ENCODE measurements around the gene SYNPO.

The SYNPO gene

DNA sequence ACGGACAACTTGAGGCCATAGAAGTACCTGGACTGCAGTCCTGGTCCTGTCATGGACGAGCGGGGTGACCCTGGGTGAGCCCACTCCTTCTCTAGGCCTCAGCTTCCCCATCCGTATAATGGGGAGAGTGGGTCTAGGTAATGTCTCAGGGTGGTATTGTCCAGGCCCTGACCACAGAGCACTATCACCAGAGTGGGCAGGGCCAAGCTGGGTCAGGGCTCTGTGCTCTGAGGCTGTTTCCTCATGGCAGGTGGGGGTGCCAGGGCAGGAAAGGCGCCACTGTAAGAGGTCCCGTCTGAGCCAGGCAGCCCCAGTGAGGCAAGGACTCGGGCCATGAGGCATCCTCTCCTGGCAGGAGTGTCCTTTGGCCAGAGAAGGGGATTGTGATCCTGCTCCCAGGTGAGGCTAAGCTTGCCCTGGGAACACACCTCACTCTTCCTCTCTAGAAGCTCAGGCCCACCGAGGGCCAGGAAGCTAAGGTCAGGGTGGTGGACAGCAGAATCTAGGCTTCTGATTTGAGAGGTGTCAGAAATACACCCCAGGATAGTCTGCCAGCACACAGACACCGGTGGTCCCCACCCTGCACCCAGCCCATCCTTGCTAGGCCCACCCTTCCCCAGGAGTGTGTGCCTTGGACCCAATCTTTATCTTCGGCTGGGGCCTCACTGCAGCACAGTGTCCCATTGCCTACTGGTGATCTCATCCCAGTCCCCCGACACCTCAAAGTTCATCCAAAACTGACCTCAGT, 19.1 kb downstream of the SYNPO start:
- DNase-seq, result no peak

DNA sequence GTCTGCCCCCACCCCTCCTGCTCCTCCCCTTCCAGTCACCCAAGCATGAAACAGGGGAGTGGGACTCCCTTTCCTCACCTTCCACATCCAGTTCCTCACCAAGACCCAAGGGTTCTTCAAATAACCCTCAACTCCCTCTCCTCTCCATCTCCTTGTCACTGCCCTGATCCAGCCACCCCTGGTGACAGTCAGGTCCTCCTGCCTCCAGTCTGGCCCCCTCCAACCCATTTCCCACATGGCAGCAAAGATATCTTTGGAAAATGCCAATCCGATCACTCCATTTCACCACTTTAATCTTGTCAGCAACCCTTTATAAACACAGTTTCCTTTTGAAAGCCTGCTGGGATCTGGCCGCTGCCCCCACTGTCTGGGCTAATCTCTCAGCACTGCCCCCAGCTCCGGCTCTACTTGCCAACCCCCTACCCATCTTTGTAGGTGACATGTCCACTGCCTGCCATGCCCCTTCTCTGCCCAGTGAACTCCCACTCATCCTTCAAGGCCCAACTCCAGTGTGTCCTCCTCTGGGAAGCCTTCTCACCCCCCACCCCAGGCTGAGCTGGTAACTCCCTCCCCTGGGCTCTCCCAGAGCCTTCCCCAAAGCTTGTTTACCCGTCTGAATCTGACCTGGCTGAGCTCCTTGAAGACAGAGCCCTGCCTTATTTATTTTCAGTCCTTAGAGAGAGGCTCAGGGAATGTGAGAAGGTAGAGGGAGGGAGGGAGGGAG, 19.8 kb downstream of the SYNPO start:
- DNase-seq, result no peak

DNA sequence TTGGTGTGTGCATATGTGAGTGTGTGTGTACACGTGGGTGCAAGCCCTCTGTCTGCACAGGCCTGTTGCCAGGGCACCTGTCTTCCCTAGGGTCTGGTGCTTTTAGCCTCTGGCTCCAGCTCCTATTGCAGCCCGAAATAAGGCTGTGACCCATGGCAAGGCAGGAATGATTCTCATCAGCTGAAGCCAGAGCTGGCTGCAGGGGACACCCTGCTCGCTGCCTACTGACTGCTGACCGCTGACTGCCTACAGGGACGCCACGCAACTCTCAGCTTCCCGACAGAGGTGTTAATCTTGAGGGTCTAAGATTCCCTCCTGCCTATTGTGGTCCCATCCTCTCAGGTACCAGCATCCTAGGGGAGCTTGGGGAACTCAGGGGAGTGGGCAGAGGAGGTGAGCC, 20.6 kb downstream of the SYNPO start, which contains the start of gene MYOZ3:
MYOZ3 (plus strand) TSS at position 166 of the 400 bp plus-strand sequence. CDS start 1,691 bp downstream, outside the sequence.
- no peak for DNase-seq

DNA sequence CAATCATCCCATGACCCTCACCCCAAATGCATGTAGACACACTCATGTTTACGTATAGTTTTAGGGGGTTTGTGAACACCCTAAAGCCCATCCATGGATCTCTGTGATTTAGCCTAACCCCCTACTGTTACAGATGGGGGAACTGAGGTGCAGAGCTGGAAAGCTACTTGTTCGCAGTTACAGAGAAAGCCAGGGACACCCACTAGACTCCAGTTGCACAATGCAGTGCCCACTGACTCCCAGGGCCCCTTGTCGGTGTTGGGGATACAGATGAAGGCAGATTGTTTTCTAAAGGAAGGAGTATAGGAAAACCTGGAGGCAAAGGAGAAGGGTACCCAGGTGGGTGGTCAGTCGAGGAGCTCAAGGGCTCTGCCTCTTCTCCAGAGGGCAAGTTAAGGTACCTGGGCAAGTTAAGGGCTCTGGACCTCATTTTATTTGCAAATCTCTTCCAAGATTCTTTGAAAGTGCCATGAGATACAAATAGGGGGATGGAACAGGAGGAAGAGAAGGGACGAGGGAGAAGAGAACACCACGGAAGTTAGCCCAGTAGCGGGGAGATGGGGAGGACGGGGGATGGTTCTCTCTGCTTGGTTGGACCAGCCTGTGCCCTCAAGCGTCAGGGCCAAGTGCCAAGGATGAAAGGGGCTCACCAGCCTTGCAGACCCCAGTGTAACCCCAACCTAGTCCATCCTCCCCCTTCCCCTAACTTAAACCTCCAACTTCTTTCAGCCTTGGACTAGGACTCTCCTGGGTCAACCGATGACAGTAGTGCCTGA, 21.5 kb downstream of the SYNPO start:
- DNase-seq, result no peak

DNA sequence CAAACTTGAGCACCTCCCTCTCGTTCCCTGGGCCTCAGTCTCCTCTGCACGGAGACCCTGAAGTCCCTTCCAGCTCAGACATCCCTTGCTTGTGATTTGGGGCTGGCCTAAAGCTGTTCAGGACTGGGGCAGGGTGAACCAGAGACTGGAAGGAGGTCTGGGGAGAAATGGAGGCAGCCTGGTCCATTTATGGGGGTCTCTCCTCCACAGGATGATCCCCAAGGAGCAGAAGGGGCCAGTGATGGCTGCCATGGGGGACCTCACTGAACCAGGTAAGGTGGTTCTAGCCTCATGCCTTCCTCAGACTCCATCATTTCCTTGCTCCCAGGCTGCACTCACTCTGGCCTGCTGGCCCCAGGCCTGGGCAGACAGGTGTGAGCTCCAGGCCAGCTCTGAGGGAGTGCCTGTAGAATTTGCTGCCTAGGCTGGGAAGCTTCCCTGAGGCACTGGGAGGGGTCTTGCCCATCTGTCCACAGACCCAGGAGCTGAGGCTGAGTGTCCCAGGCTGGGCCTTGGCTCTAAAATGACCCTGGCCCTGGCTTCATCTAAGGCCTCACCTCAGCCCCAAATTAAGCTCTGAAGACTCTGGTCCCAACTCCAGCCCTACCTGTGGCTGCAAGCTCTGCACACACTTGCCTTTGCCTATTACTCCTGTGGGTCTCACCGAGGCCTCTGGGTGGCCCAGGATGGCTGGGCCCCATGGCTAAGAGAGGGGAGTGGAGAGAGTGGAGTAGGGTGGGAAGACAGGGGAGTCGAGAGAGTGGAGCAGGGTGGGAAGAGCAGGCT, 22.5 kb downstream of the SYNPO start:
- DNase-seq, result no peak

DNA sequence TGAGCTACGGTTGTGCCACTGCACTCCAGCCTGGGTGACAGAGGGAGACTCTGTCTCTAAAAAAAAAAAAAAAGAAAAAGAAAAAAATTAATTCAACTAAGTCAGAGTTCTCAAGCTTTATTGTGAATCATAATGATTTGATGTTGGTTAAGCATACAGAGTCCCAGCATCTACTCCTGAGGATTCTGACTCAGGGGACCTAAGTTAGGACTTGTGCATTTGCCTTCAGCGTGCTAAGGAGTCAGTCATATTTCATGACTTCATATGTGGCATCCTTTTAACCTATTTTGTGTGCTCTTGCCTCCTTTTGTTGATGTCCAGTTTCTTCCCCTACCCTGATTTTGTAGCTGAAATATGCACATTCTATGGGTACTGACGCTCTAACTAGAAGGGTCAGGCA, 23.5 kb downstream of the SYNPO start:
- no peak for DNase-seq

DNA sequence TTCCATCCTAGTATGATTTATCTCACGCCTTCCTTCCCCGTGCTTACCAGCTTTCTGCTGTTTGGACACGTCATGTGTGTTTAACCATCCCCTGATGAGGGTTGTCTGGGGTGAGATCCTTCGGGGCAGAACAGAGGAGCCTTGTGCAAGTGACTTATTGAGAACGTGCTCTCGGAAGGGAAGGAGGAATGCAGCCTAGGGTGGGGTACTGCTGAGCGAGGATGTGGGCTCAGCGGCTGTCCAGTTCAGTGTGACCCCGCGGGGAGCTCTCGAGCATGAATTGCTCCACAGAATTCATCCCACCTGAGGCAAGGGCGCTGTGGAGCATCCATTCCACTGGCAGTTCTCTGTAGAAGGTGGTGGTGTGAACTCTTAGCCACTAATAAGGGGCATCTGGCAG, 24.6 kb downstream of the SYNPO start:
- no peak for DNase-seq

DNA sequence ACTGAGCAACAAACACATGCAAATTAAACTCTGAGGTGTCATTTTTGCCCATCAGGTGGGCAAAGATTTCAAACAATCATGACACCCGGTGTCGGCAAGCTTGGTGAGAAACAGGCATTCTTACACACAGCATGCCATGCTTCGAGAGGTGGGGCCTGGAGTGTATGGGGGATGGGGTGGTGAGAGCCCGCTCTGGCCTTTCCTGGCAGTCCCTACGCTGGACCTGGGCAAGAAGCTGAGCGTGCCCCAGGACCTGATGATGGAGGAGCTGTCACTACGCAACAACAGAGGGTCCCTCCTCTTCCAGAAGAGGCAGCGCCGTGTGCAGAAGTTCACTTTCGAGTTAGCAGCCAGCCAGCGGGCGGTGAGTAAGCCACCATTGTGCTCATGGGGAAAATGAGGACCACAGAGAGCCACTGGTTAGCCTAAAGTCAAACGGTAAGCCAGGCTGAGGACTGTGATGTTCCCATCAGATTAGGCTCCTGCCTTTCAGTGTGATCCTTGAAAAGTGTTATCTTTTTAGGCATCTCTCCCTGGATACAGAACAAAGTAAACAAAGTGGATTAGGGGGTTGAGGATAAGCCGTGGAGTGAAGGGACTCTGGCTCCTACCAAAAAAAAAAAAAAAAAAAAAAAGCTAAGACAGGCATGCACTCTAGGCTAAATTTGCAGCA, 30.0 kb downstream of the SYNPO start:
- no peak for DNase-seq

DNA sequence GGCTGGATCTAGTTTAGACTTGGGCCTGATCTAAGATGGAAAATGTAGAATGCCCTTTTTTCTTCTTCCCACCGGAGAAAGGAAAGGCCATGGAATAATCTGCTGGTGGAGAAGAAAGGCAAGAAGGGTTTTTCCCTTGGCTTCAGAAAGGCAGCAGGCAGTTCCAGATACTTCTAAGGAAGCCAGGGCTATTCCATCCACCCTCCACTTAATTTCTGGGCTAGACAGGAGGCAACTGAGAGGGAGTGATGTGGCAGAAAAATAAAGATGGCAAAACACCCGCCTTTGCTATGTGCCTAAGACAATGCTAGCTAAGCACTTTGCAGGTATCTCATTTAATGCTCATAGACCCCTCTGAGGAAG, 30.5 kb downstream of the SYNPO start:
- DNase-seq, result no peak

DNA sequence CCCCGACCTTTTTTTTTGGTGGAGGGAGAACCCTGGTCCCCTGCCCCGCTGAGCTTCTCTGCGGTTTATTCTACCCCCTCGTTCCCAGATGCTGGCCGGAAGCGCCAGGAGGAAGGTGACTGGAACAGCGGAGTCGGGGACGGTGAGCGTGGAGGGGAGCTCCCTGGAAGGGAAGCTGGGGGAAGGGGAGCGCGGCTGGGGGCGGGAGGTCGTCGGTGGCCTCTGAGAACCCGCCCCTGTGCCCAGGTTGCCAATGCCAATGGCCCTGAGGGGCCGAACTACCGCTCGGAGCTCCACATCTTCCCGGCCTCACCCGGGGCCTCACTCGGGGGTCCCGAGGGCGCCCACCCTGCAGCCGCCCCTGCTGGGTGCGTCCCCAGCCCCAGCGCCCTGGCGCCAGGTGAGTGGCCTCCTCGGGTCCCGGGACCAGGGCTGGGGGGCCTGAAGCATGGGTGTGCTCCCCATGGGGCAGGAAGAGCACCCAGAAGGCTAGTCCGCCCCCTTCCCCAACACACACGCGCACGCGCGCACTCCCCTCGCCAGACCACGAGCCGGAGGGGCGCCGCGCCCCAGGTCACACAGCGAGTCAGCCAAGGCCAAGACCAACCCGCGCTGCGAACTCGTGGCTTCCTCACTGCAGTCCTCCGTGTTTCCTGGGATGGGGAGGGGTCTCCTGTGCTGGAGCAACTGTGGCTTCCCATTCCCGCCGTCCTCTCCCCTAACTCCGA, 31.2 kb downstream of the SYNPO start:
- peak; percentile 33 for DNase-seq

DNA sequence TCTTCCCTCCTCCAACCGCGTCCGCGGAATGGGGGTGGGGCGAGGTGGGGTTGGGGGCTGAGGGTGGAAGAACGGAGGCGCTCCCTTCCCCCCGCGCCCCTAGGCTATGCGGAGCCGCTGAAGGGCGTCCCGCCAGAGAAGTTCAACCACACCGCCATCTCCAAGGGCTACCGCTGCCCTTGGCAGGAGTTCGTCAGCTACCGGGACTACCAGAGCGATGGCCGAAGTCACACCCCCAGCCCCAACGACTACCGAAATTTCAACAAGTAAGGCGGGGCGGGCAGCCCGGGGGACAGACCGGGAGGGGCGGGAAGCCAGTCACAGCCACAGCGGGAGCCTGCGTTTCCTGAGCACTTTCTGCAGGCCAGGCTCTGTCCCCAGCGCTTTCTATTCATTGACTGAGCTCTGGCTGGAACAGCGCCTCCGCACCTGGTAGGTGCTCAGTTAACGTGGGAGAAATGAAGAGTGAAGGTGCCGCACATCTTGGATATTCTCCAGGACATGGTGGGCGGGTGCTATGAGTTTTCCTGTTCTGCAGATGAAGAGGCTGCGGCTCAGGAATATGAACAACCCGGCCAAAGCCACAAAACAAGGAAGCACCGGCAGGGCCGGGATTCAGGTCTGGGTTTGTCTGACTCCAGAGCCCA, 31.9 kb downstream of the SYNPO start:
- peak; percentile 54 for DNase-seq

DNA sequence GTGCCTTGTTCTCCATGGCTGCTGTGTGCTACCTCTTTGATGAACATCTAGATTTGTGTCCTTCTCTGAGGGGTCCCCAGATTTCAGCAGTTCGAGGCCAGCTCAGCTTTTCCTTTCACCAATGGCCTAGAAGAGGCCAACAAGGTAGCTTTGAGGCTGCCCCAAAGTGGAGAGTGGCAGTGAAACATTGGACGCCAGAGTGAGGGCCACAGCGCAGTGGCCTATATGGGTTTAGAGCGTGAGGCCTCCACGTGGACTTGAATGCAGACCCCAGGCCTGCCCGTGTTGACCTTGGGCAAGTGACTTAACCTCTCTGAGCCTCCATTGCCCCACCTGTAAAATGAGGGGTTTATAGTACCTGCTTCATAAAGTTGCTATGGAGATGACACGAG, 32.4 kb downstream of the SYNPO start:
- DNase-seq, result no peak

DNA sequence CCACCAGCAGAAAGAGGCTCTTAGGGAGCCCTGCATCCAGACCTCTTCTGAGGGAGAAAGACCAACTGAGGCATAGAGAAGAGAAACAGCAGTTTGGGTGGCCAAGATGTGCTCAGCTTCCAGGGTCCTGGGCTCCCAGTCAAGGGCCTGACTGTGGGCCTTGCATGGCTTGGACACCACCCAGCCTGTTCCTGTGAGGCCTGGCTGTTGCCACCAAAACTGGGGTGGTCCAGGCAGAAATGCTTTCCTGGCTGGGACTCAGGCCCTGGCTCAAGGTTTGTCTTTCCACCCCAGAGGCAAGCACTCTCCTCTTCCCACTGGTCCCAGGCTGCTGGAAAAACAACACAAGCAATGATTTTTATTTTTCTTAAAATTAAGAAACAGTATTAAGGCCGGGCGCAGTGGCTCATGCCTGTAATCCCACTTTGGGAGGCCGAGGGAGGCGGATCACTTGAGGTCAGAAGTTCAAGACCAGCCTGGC, 33.9 kb downstream of the SYNPO start:
- DNase-seq, result no peak

DNA sequence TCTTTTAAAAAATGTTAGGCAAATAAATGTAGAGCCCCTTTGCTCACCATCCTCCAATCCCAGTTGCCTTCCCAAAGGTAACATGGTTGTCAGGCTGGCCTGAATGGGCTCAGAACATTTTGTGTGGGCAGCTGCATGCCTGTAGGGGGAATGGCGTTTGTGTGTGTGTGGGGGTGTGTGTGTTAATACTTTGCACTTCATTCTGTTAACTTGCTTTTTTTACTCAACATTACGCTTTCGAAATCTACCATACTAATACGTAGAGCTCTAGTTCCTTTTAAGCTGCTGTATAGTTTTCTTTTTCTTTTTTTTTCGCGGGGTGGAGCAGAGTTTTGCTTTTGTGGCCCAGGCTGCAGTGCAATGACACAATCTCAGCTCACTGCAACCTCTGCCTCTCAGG, 34.6 kb downstream of the SYNPO start:
- DNase-seq, result no peak

DNA sequence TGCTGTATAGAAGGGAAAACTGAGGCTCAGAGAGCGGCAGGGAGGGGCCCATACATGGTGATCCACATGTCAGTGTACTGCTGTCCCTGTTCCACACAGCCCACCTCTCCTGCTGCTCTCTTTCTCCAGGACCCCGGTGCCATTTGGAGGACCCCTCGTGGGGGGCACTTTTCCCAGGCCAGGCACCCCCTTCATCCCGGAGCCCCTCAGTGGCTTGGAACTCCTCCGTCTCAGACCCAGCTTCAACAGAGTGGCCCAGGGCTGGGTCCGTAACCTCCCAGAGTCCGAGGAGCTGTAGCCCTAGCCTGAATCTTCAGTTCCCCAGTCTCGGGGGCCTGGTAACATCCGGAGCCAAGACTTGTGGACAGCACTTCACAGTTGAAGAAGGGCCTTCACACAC, 36.1 kb downstream of the SYNPO start:
- no peak for DNase-seq

DNA sequence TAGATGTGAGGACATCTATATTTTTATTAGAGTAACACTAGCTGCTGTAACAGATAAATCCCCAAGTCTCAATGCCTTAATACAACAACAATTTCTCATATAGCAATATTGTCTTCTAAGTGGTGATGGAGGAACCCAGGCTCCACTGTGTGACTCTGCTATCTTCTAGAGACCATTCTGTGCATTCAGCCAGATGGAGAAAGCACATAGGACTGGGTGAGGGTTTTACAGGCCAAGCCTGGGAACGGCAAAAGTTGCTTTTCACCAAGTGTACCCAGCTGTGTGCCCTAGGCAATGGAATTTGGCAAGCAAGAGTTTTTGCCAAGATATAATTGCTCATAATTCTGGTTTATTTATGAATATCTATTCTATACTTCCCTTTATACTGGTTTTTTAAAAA, 48.7 kb downstream of the SYNPO start:
- DNase-seq, result no peak

DNA sequence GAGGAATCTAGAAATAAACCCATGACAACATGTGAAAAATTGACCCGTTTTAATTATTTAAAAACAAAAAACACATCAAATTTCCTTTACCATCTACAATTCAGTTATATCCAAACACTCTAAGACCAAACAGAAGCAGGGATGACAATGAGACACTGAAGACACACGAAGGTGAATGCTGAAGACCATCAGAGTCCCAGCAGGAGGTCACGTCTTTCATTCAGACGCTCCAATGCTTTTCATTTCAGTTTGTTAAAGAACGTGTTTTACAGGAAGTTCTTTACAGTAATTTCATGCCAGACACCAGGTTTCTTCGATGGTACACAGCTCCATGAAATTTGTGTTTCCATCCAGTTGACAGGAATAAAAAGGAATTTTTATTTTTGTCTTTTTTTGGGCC, 50.3 kb downstream of the SYNPO start:
- DNase-seq, result no peak

DNA sequence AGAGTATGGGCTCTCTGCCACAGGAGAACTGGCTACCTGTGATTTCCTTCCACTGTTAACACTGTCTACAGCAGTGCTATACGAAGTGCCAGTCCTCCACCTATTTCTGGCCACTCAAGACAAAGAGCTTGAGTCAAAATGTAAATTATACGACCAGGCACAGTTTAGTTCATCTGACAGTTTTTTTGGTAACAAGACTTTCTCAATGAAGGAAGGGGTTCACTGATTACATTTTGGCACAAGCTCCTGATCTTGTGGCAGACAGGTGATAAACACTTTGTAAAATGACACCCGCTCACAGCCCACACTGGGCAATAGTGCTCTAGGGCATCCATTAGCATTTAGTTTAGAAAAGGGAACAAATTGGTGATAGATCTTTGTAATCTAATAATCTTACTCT, 51.8 kb downstream of the SYNPO start:
- DNase-seq, result no peak

DNA sequence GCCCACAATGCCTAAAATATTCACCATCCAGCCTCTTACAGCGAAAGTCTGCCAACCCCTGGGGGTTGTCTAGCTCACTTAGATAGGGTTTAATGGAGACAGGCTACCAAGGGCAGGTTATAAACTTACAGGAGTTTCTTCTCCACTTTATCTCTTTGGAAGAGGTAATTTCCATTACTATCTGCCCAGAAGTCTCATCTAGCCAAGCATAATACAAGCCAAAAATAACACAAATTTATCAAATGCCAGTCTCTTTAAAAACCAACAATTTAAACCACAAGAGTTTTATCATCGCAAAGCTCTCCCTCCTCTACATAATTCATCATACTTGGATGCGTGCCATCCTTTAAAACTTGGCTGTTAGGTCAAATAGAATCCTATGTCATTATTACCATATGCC, 54.2 kb downstream of the SYNPO start:
- DNase-seq, result no peak

DNA sequence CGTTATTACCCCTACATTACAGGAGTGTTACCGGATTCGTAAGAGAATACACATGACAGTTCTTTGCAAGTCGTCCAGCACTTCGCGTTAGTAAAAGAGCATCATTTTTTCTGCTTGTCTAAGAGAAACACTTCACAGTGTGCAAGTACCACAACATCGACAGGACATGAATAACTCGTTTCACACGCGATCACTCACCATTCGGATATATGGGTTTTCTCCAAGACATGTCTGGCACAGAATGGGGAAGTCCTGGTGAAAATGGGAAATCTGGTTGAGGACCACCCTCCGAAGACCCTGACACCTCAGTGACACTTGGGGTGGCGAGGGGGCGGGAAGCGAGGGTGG, 59.8 kb downstream of the SYNPO start:
- DNase-seq, result no peak

Data from CD4-positive, alpha-beta T cell treated with Interleukin-17A for 4 hours (primary cell).